Parathyroid adenoma (tissue), 2 donors: ENCODE results near the gene DAZAP1.

Experiments
- H2AFZ ChIP-seq: fragments of 300-600 bp; sonication (generic); one replicate; pipeline ENCODE4 v1.7.0; 2017; ENCODE audit warnings: antibody characterized with exemption, mild to moderate bottlenecking
- H3K27ac ChIP-seq: fragments of 300-600 bp; sonication (generic); one replicate; pipeline ENCODE4 v1.7.0; 2017
- H3K27me3 ChIP-seq: fragments of 300-600 bp; sonication (generic); one replicate; pipeline ENCODE4 v1.7.0; 2017; ENCODE audit warnings: low read length; ENCODE audit not compliant: control insufficient read depth, insufficient read depth
- H3K36me3 ChIP-seq: fragments of 300-600 bp; sonication (generic); one replicate; pipeline ENCODE4 v1.7.0; 2017; ENCODE audit warnings: low read length; ENCODE audit not compliant: control insufficient read depth, insufficient read depth
- H3K4me1 ChIP-seq: fragments of 300-600 bp; sonication (generic); one replicate; pipeline ENCODE4 v1.7.0; 2017; ENCODE audit warnings: control low read depth
- H3K4me2 ChIP-seq: fragments of 300-600 bp; sonication (generic); one replicate; pipeline ENCODE4 v1.7.0; 2017; ENCODE audit warnings: low read length
- H3K4me3 ChIP-seq: fragments of 300-600 bp; sonication (generic); one replicate; pipeline ENCODE4 v1.7.0; 2017; ENCODE audit warnings: low read depth, low read length
- H3K79me2 ChIP-seq: fragments of 300-600 bp; sonication (generic); one replicate; pipeline ENCODE4 v1.7.0; 2017; ENCODE audit warnings: control low read depth
- H3K9ac ChIP-seq: fragments of 300-600 bp; sonication (generic); one replicate; pipeline ENCODE4 v1.7.0; 2017; ENCODE audit warnings: mild to moderate bottlenecking
- H3K9me3 ChIP-seq: fragments of 300-600 bp; sonication (generic); one replicate; pipeline ENCODE4 v1.7.0; 2017; ENCODE audit warnings: low read length; ENCODE audit not compliant: control insufficient read depth
- CTCF ChIP-seq: fragments of 300-600 bp; sonication (generic); IDR thresholded peaks from one replicate; pipeline ENCODE4 v1.7.0; 2017; ENCODE audit warnings: antibody characterized with exemption, mild to moderate bottlenecking
- donor health status: primary hyperparathyroidism.

DAZAP1 gene

GRCh38 chr19:1396019-1396767, 11.2 kb upstream of the DAZAP1 start:
- H3K4me1 ChIP-seq: no peaks in the 10 kb centered on the region
- no peaks in the 10 kb centered on the region for H3K9me3 ChIP-seq
- H3K4me3 ChIP-seq: no peak overlapping the region
- no peak overlapping the region for H3K27ac ChIP-seq
- no peak overlapping the region for H3K4me2 ChIP-seq
- no peak for TF ChIP-seq CTCF
- no peak overlapping the region for H3K9ac ChIP-seq
- no peaks in the 10 kb centered on the region for H3K36me3 ChIP-seq
- H2AFZ ChIP-seq: no peak overlapping the region
- no peaks in the 10 kb centered on the region for H3K79me2 ChIP-seq
- H3K27me3 ChIP-seq: no peaks in the 10 kb centered on the region

- no peak for TF ChIP-seq CTCF
- Histone ChIP-seq H3K4me1 (no peaks in the 10 kb centered on the region), H2AFZ (no peak overlapping the region), H3K9ac (no peak overlapping the region), H3K27me3 (no peaks in the 10 kb centered on the region), H3K4me2 (no peak overlapping the region), H3K36me3 (no peaks in the 10 kb centered on the region), H3K9me3 (no peaks in the 10 kb centered on the region), H3K27ac (no peak overlapping the region), H3K4me3 (no peak overlapping the region), H3K79me2 (no peaks in the 10 kb centered on the region)
Measured at GRCh38 chr19:1396768-1397679, 10.4 kb upstream of the DAZAP1 start.

DNA sequence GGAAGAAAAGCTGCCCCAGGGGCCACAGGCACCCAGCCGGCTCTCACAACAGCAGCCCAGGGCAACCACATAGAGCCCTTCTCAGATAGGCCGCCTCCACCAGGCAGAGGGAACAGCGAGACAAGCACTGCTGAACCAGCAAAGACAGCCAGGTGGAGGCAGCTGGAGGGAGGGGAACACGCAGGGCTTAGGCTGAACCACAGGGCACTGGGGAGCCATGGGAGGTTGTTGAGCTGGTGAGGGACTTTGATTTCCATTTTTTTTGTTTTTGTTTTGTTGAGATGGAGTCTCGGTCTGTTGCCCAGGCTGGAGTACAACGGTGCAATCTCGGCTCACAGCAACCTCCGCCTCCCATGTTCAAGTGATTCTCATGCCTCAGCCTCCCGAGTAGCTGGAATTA, 9.5 kb upstream of the DAZAP1 start:
- Histone ChIP-seq H3K27ac (no peak overlapping the region), H3K79me2 (no peaks in the 10 kb centered on the region), H3K9me3 (no peaks in the 10 kb centered on the region), H3K36me3 (no peaks in the 10 kb centered on the region), H3K4me1 (no peaks in the 10 kb centered on the region), H3K9ac (no peak overlapping the region), H2AFZ (no peak overlapping the region), H3K4me3 (no peak overlapping the region), H3K27me3 (no peaks in the 10 kb centered on the region), H3K4me2 (no peak overlapping the region)
- TF ChIP-seq CTCF: no peak

DNA sequence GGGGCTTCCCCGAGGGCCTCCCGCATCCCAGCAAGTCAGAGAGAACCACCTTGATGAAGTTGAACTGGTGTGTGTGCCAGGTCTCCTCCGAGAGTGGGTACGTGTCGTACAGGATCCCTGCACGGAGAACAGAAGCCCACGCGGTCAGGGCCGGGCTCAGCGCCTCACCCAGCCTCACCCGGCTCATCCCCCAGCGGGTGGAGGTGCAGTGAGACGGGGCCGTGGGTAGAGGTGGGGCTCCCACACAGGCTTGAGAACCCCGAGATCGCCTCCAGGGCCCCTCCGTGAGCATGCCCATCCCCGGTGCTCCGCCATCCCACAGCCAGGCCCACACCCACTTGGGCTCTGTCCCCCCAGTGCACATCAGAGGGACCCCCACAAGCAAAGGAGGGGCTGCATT, 8.3 kb upstream of the DAZAP1 start:
- Histone ChIP-seq H3K4me3 (no peak overlapping the region), H3K9ac (no peak overlapping the region), H3K79me2 (no peaks in the 10 kb centered on the region), H3K27ac (no peak overlapping the region), H3K9me3 (no peaks in the 10 kb centered on the region), H3K36me3 (no peaks in the 10 kb centered on the region), H3K27me3 (no peaks in the 10 kb centered on the region), H2AFZ (no peak overlapping the region), H3K4me2 (no peak overlapping the region), H3K4me1 (no peaks in the 10 kb centered on the region)
- TF ChIP-seq CTCF: no peak
